ENCODE data around the gene ABCG1. TPM values are rescaled to one million over a fixed set of nuclear protein-coding genes. Genes with fewer than 3 reads are reported as not detected.

Gene ABCG1
- total and polyA plus RNA-seq, 7 donors: 6.0 to 19.3 (median 11.6) TPM

DNA sequence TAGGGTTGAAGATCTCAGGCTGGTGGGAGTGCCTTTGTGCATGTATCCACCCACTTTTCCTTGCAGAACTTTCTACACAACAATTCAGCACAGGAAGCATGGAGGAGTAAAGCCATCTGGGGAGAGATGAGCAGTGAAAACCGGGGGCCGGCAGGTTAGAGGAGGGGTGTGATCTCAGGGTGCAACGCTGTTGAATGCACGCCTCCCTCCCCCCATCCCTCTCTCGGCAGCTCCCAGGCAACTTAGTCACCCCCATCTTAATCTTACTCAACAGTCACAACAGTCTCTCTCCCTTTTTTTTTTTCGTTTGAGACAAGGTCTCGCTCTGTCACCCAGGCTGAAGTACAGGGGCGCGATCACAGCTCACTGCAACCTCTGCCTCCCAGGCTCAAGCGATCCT, 16.6 kb upstream of the ABCG1 start:
- 85 to 92% methylated on average over 10 of the region's 10 CpGs for WGBS, 2 donors
- TF ChIP-seq POLR2A (IDR thresholded peaks at IDR 0.05) (no peak), POLR2AphosphoS5 (IDR thresholded peaks at IDR 0.05) (no peak), EP300 (IDR thresholded peaks at IDR 0.05) (no peak)
- TF ChIP-seq, protein P1, sequence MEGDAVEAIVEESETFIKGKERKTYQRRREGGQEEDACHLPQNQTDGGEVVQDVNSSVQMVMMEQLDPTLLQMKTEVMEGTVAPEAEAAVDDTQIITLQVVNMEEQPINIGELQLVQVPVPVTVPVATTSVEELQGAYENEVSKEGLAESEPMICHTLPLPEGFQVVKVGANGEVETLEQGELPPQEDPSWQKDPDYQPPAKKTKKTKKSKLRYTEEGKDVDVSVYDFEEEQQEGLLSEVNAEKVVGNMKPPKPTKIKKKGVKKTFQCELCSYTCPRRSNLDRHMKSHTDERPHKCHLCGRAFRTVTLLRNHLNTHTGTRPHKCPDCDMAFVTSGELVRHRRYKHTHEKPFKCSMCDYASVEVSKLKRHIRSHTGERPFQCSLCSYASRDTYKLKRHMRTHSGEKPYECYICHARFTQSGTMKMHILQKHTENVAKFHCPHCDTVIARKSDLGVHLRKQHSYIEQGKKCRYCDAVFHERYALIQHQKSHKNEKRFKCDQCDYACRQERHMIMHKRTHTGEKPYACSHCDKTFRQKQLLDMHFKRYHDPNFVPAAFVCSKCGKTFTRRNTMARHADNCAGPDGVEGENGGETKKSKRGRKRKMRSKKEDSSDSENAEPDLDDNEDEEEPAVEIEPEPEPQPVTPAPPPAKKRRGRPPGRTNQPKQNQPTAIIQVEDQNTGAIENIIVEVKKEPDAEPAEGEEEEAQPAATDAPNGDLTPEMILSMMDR (IDR thresholded peaks at IDR 0.05): no peak
- no peak for DNase-seq

GRCh38 chr21:42203321-42203720, 15.6 kb upstream of the ABCG1 start:
- no peaks in the 10 kb centered on the region for H3K9me3 ChIP-seq
- no peaks in the 10 kb centered on the region for H3K4me1 ChIP-seq
- no peak for DNase-seq
- H3K36me3 ChIP-seq: no peaks in the 10 kb centered on the region
- H3K27me3 ChIP-seq: no peaks in the 10 kb centered on the region
- WGBS, 2 donors: 43 to 73% methylated on average over 5 of the region's 5 CpGs
- no peak overlapping the region for H3K4me3 ChIP-seq
- H3K27ac ChIP-seq: no peak overlapping the region
- TF ChIP-seq, protein P1 (IDR thresholded peaks at IDR 0.05): no peak
- TF ChIP-seq EP300 (IDR thresholded peaks at IDR 0.05): no peak
- TF ChIP-seq POLR2A (IDR thresholded peaks at IDR 0.05): no peak
- TF ChIP-seq POLR2AphosphoS5 (IDR thresholded peaks at IDR 0.05): no peak
- intact Hi-C loops (cut with DNase I): no loop called here

More for the DNA sequence above, 16.6 kb upstream of the ABCG1 start:
- Histone ChIP-seq H3K36me3 (no peaks in the 10 kb centered on the region), H3K27me3 (no peaks in the 10 kb centered on the region), H3K4me3 (no peak overlapping the region), H3K4me1 (no peaks in the 10 kb centered on the region), H3K9me3 (no peaks in the 10 kb centered on the region), H3K27ac (no peak overlapping the region)
- intact Hi-C loops (cut with DNase I): no loop called here

DNA sequence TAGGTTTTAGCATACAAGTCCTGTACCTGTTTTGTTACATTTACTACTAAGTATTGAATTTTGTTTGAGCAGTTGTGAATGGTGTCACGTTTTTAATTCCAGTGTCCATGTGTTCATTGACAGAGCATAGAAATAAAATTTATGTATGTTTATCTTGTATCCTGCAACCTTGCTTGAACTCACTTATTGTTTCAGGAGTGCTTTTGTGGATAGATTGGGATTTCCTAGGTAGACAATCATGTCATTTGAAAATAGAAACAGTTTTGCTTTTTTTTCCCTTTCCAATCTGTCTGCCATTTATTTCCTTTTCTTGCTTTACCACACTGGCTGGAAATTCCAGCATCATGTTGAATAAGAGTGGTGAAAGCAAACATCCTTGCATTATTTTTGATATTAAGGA, 15.0 kb upstream of the ABCG1 start:
- TF ChIP-seq POLR2A (IDR thresholded peaks at IDR 0.05): no peak

DNA sequence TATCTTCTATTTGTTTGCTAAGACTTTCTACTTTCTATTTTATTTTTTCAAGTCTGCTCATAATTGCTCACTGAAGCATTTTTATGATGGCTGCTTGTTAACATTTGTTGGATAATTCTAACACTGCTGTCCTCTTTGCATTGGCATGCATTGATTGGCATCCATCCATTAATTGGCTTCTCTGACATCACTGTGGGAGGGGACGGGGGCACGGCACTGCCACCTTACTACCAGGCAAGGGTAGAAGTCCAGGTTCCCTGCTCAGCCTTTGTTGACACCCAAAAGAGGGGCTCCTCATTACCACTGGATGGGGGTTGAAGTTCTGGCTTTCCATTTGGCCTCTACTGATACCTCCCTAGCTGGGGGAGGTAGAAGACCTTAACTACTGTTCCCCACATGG, 11.5 kb upstream of the ABCG1 start:
- WGBS, 2 donors: 32 to 86% methylated on average over 2 of the region's 2 CpGs
- intact Hi-C loops (cut with DNase I): no loop called here
- TF ChIP-seq EP300 (IDR thresholded peaks at IDR 0.05): no peak
- TF ChIP-seq POLR2A (IDR thresholded peaks at IDR 0.05): no peak
- no peak for TF ChIP-seq POLR2AphosphoS5 (IDR thresholded peaks at IDR 0.05)
- TF ChIP-seq, protein P1 (IDR thresholded peaks at IDR 0.05): no peak
- no peaks in the 10 kb centered on the region for H3K27me3 ChIP-seq
- no peaks in the 10 kb centered on the region for H3K4me1 ChIP-seq
- no peak overlapping the region for H3K27ac ChIP-seq
- no peak overlapping the region for H3K4me3 ChIP-seq
- no peak for DNase-seq
- H3K9me3 ChIP-seq: no peaks in the 10 kb centered on the region
- H3K36me3 ChIP-seq: no peaks in the 10 kb centered on the region

More for the DNA sequence above, 15.0 kb upstream of the ABCG1 start:
- no peaks in the 10 kb centered on the region for H3K36me3 ChIP-seq
- H3K4me1 ChIP-seq: no peaks in the 10 kb centered on the region
- H3K4me3 ChIP-seq: no peak overlapping the region
- DNase-seq: no peak
- 11 to 45% methylated on average over 1 of the region's 1 CpG for WGBS, 2 donors
- no peaks in the 10 kb centered on the region for H3K27me3 ChIP-seq
- intact Hi-C loops (cut with DNase I): no loop called here
- no peaks in the 10 kb centered on the region for H3K9me3 ChIP-seq
- no peak overlapping the region for H3K27ac ChIP-seq

DNA sequence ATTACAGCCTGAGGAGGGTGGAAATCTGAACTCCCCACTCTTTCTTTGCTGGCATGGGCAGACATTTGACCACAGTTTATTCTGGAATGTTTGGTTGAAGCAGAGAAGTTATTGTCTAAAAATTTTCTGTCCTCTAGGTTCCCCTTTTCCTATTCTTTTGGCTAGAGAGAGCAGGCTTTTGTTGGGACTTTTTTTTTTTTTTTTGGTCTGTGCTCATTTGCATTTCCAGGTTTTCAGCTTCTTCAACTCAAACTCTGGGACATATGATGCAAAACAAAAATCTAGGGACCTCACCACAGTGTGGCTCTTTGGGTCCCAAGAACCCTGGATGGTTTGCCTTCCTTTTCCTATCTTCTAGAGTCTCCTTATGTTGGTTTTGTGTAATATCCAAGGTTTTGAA, 10.9 kb upstream of the ABCG1 start:
- no peak for DNase-seq

More for the DNA sequence above, 10.9 kb upstream of the ABCG1 start:
- TF ChIP-seq POLR2A (IDR thresholded peaks at IDR 0.05) (no peak), POLR2AphosphoS5 (IDR thresholded peaks at IDR 0.05) (no peak), EP300 (IDR thresholded peaks at IDR 0.05) (no peak)
- TF ChIP-seq, protein P1 (IDR thresholded peaks at IDR 0.05): no peak
- H3K36me3 ChIP-seq: no peaks in the 10 kb centered on the region
- intact Hi-C loops (cut with DNase I): no loop called here
- H3K4me1 ChIP-seq: no peaks in the 10 kb centered on the region
- no peak overlapping the region for H3K27ac ChIP-seq
- H3K4me3 ChIP-seq: no peak overlapping the region
- H3K27me3 ChIP-seq: no peaks in the 10 kb centered on the region
- H3K9me3 ChIP-seq: no peaks in the 10 kb centered on the region
